ENCODE results near the gene GSTM3. TPM values are rescaled to one million over a fixed set of nuclear protein-coding genes. Genes with fewer than 3 reads are reported as not detected.

The GSTM3 gene
- total RNA-seq, 2 experiments from 2014 or later = not detected

DNA sequence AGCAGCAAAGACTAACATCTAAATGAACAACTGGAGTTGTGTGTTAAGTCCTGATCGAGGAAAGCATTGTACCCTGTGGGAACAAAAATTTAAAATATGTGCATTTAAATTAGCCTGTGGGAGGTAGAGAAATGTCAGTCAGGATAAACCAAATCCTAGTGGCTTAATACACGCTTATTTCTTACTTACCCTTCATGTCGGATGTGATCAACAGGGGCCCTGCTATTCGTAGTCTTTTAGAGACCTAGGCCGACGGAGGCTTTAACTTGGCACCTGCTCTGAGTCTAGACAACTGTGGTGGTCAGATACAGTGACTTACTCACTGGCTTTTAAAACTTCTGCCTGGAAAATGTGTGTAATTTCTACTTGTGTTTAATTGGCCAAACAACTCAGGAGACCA lies 10.2 kb downstream of the GSTM3 start:
- no TSS peak for BruUV-seq (replicated peaks)
- Histone ChIP-seq H3K79me2 (ENCODE audit: insufficient read depth, low read depth, low read length) (no peaks in the 10 kb centered on the region), H3K27ac (ENCODE audit: low read depth, low read length, poor library complexity, severe bottlenecking) (no peak overlapping the region), H3K4me3 (ENCODE audit: low read depth, low read length, poor library complexity, severe bottlenecking) (no peak overlapping the region), H3K4me2 (ENCODE audit: low read length) (no peak overlapping the region), H3K36me3 (ENCODE audit: insufficient read depth, low read length) (no peaks in the 10 kb centered on the region), H3K9me3 (ENCODE audit: low read length) (no peaks in the 10 kb centered on the region), H3K4me1 (ENCODE audit: insufficient read depth, low read length, poor library complexity, severe bottlenecking) (no peaks in the 10 kb centered on the region), H3K9me2 (ENCODE audit: insufficient read depth, low read length) (no peaks in the 10 kb centered on the region), H4K20me1 (ENCODE audit: insufficient read depth, low read length) (no peaks in the 10 kb centered on the region), H2AFZ (ENCODE audit: low read length) (no peak overlapping the region)
- CTCF ChIA-PET (ENCODE audit: unreplicated experiment) = no interaction called here
- intact Hi-C loops (cut with micrococcal nuclease; ENCODE audit: unreplicated experiment) = no loop called here
- no peak for TF ChIP-seq EZH2phosphoT487 (IDR thresholded peaks at IDR 0.05; ENCODE audit: borderline replicate concordance, low read depth, low read length)
- TF ChIP-seq, protein P1, sequence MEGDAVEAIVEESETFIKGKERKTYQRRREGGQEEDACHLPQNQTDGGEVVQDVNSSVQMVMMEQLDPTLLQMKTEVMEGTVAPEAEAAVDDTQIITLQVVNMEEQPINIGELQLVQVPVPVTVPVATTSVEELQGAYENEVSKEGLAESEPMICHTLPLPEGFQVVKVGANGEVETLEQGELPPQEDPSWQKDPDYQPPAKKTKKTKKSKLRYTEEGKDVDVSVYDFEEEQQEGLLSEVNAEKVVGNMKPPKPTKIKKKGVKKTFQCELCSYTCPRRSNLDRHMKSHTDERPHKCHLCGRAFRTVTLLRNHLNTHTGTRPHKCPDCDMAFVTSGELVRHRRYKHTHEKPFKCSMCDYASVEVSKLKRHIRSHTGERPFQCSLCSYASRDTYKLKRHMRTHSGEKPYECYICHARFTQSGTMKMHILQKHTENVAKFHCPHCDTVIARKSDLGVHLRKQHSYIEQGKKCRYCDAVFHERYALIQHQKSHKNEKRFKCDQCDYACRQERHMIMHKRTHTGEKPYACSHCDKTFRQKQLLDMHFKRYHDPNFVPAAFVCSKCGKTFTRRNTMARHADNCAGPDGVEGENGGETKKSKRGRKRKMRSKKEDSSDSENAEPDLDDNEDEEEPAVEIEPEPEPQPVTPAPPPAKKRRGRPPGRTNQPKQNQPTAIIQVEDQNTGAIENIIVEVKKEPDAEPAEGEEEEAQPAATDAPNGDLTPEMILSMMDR (conservative IDR thresholded peaks at IDR 0.05; ENCODE audit: low read length) = no peak
- no peak for DNase-seq (ENCODE audit: low spot score)
- POLR2A ChIA-PET = no interaction called here

DNA sequence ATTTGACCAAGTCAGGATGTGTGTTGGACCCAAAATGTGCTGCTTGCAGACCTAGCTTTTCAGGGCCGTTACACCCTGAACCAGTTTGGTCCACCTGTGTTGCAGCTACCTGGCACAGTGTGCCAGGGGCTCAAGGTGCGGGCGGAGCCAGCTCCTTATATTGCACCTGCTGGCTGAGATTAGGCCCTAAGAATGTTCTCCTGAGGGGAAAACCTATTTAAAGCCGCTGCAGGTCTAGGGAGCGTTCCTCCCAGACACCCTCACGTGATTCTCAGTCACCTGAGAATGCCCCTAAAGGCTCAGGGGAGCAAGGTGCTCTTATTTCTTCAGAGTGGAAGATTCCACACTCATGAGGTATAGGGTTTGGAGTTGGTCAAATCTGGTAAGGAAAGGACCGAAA lies 12.0 kb downstream of the GSTM3 start:
- Histone ChIP-seq H4K20me1 (ENCODE audit: insufficient read depth, low read length) (no peaks in the 10 kb centered on the region), H3K4me1 (ENCODE audit: insufficient read depth, low read length, poor library complexity, severe bottlenecking) (no peaks in the 10 kb centered on the region), H3K4me3 (ENCODE audit: low read depth, low read length, poor library complexity, severe bottlenecking) (no peak overlapping the region), H3K27ac (ENCODE audit: low read depth, low read length, poor library complexity, severe bottlenecking) (no peak overlapping the region), H3K36me3 (ENCODE audit: insufficient read depth, low read length) (no peaks in the 10 kb centered on the region), H3K79me2 (ENCODE audit: insufficient read depth, low read depth, low read length) (no peaks in the 10 kb centered on the region), H3K9me3 (ENCODE audit: low read length) (no peaks in the 10 kb centered on the region), H3K4me2 (ENCODE audit: low read length) (no peak overlapping the region), H3K9me2 (ENCODE audit: insufficient read depth, low read length) (no peaks in the 10 kb centered on the region), H2AFZ (ENCODE audit: low read length) (no peak overlapping the region)
- CTCF ChIA-PET (ENCODE audit: unreplicated experiment) = no interaction called here
- intact Hi-C loops (cut with micrococcal nuclease; ENCODE audit: unreplicated experiment) = no loop called here
- TF ChIP-seq, protein P1 (conservative IDR thresholded peaks at IDR 0.05; ENCODE audit: low read length) = no peak
- no peak for TF ChIP-seq EZH2phosphoT487 (IDR thresholded peaks at IDR 0.05; ENCODE audit: borderline replicate concordance, low read depth, low read length)
- no TSS peak for BruUV-seq (replicated peaks)
- POLR2A ChIA-PET = no interaction called here
- no peak for DNase-seq (ENCODE audit: low spot score)

DNA sequence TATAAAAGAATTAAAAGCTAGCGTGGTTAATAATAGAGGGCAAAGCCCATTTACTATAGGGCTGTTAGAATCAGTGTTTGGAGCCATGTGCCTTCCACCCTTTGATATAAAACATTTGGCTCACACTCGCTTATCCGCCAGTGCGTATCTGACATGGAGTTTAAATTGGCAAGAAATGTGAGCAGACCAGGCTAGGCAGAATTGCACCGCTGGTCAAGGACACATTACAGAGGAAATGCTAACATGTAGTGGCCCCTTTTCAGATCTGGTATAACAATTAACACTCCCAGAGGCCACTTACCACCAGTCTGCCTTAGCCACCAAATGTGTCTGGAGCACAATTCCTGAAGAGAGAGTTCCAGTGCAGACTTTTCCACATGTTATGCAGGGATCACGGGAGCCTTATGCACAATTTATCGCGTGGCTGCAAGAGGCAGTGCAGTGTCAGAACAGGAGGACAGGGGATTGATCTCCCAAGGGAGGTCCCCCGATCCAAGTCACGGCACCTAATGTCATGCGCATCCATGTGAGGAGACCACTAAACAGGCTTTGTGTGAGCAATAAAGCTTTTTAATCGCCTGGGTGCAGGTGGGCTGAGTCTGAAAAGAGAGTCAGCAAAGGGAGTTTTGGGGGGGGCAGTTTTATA lies 14.0 kb downstream of the GSTM3 start:
- Histone ChIP-seq H3K9me2 (ENCODE audit: insufficient read depth, low read length) (no peaks in the 10 kb centered on the region), H3K9me3 (ENCODE audit: low read length) (no peaks in the 10 kb centered on the region), H4K20me1 (ENCODE audit: insufficient read depth, low read length) (no peaks in the 10 kb centered on the region), H3K4me2 (ENCODE audit: low read length) (no peak overlapping the region), H3K36me3 (ENCODE audit: insufficient read depth, low read length) (no peaks in the 10 kb centered on the region), H2AFZ (ENCODE audit: low read length) (no peak overlapping the region), H3K27ac (ENCODE audit: low read depth, low read length, poor library complexity, severe bottlenecking) (no peak overlapping the region), H3K79me2 (ENCODE audit: insufficient read depth, low read depth, low read length) (no peaks in the 10 kb centered on the region), H3K4me1 (ENCODE audit: insufficient read depth, low read length, poor library complexity, severe bottlenecking) (no peaks in the 10 kb centered on the region), H3K4me3 (ENCODE audit: low read depth, low read length, poor library complexity, severe bottlenecking) (no peak overlapping the region)
- BruUV-seq (replicated peaks) = no TSS peak
- TF ChIP-seq, protein P1 (conservative IDR thresholded peaks at IDR 0.05; ENCODE audit: low read length) = no peak
- TF ChIP-seq EZH2phosphoT487 (IDR thresholded peaks at IDR 0.05; ENCODE audit: borderline replicate concordance, low read depth, low read length) = no peak
- DNase-seq (ENCODE audit: low spot score) = no peak
- intact Hi-C loops (cut with micrococcal nuclease; ENCODE audit: unreplicated experiment) = no loop called here
- ChIA-PET POLR2A (no interaction called here), CTCF (ENCODE audit: unreplicated experiment) (no interaction called here)

Measured in OCI-LY7 (cell line).